ENCODE measurements around the gene CD34. TPM values are rescaled to one million over a fixed set of nuclear protein-coding genes. Genes with fewer than 3 reads are reported as not detected.

CD34 gene
- total RNA-seq, 1 experiment from 2014 or later = not detected

GRCh38 chr1:207831517-207832327 lies 79.2 kb downstream of the CD34 start:
- no peaks in the 10 kb centered on the region for H3K36me3 ChIP-seq (ENCODE audit: low read depth)
- H4K20me1 ChIP-seq (ENCODE audit: insufficient read depth) = no peaks in the 10 kb centered on the region
- peaks cover 7% of the 10 kb centered on the region for H3K4me1 ChIP-seq (replicated peaks; ENCODE audit: insufficient read depth)
- H2AFZ ChIP-seq = no peak overlapping the region
- H3K79me2 ChIP-seq (ENCODE audit: low read depth) = no peaks in the 10 kb centered on the region
- no peaks in the 10 kb centered on the region for H3K9me2 ChIP-seq (ENCODE audit: insufficient read depth)
- H3K4me3 ChIP-seq = no peak overlapping the region
- no peak overlapping the region for H3K4me2 ChIP-seq
- H3K27me3 ChIP-seq (ENCODE audit: insufficient read depth, low read depth) = no peaks in the 10 kb centered on the region
- POLR2A ChIA-PET (ENCODE audit: unreplicated experiment) = no interaction called here
- BruUV-seq (replicated peaks) = no TSS peak
- no peak for TF ChIP-seq EZH2 (IDR thresholded peaks at IDR 0.05; ENCODE audit: low read depth)
- TF ChIP-seq CTCF (conservative IDR thresholded peaks at IDR 0.05) = no peak
- H3K27ac ChIP-seq = no peak overlapping the region
- CTCF ChIA-PET = no interaction called here
- DNase-seq = no peak
- H3F3A ChIP-seq (ENCODE audit: insufficient read depth, low read depth) = peaks cover under 1% of the 10 kb centered on the region; the same call in 1 of the 2 replicates
- intact Hi-C loops (cut with micrococcal nuclease; ENCODE audit: unreplicated experiment) = no loop called here
- no peaks in the 10 kb centered on the region for H3K9me3 ChIP-seq (ENCODE audit: insufficient read depth, low read depth)

Other genes with a start within 250 kb of the CD34 start
- 149 and 214 TPM in 2 replicates for gene CD46, start 159.1 kb downstream of the CD34 start, total RNA-seq (2021)

All from PC-9 (cell line).